ENCODE measurements around the gene RITA1.

Gene RITA1

DNA sequence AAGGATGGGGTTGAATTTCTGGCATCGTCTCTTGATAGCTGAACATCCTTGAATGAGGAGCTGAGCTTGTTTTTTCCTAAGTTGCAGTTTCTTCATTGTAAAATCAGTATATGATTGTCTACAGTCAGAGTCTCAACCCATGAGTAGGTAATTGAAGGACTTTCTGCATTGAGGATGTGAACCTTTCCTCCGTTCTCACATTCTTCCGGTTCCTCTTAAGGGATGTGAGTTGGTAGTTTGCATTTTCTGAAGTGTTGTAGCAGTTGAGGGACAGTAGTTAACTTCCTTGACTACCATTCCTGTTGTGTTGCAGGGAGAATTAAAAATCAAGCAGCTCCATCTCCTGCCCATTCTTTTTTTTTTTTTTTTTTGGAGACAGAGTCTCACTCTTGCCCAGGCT is 54.9 kb downstream of the RITA1 start:
- no peak for DNase-seq
- TF ChIP-seq POLR2A (IDR thresholded peaks at IDR 0.05; ENCODE audit: low read length) (no peak), GATA1 (IDR thresholded peaks at IDR 0.05; ENCODE audit: low read depth, low read length) (no peak)

DNA sequence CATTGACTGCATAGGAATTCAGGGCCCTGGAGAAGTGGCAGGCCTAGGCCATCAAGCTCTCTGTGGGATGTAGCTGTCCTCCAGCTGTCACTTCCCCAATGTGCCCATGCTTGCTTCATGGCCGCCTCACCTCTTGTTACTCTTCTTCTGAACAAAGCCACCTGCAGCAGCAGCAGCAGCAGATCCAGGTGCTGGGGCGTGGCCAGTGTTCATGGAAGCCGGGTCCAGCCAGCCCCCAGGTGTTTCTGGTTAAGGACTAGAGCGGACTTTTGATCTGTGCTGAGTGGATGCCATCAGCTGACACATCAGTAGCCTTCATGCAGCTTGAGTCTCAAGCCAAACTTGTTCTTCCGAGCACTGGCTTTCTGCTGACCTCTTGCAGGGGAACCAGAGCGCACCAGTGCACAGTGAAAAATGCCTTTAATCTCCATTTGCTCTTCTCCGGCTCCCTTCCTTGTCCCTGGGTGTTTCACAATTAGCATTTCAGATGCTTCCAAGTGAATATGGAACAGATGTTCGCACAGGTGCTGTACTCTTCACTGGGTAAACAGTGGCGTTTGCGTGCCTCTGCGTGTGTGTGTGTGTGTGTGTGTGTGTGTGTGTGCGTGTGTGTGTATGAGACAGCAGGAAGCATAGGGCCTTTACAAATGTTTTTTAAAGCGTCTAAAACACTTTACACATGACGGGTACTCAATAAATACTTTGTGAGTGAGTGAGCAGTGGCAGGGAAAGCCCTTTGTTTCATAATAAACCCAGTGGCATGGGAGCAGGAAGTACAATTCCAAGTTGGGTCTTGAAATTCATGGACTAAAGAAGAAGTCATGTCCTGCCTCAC is 55.9 kb downstream of the RITA1 start:
- no peak for DNase-seq
- no peak for TF ChIP-seq POLR2A (IDR thresholded peaks at IDR 0.05; ENCODE audit: low read length)
- no peak for TF ChIP-seq GATA1 (IDR thresholded peaks at IDR 0.05; ENCODE audit: low read depth, low read length)

All from erythroblast (primary cell).